Gastroesophageal sphincter (tissue), 3 donors: Measurements from ENCODE around the gene TSC22D4.

Source experiments
- EP300 ChIP-seq: sonication (generic); formaldehyde crosslinking; IDR thresholded peaks from one replicate; pipeline ENCODE4 v1.6.1; 2017; ENCODE audit warnings: antibody characterized with exemption, mild to moderate bottlenecking
- TF ChIP-seq, protein P1 (sequence below), 4 experiments: fragments of 200-600 bp in 2 of 4; fragments of 450-650 bp in 2 of 4; sonication (generic) in 1 of 4; IDR thresholded peaks; one replicate each; pipeline ENCODE4 v1.5.1; 2017 to 2019; ENCODE audit warnings: antibody characterized with exemption in 4 of 4, mild to moderate bottlenecking in 2 of 4, moderate library complexity in 2 of 4

DNA sequence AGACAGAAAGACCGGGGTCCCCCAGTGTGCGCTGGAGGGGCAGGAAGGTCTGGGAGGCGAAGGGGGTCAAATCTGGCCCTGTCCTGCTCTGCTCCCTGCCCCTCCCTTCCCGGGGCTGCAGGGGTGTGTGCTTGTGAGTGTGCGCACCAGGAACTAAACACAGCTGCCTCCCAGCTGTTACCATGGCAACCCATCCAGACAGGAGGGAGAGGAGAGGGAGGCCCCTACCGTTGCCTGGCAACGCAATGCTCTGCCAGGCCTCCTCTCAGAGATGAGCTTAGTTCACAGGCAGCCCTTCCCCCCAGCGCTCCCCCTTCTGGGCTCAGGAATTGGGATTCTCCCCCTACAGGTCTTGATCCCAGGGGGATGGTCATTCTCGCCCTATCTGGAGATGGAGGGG, 10.8 kb upstream of the TSC22D4 start:
- TF ChIP-seq, protein P1, sequence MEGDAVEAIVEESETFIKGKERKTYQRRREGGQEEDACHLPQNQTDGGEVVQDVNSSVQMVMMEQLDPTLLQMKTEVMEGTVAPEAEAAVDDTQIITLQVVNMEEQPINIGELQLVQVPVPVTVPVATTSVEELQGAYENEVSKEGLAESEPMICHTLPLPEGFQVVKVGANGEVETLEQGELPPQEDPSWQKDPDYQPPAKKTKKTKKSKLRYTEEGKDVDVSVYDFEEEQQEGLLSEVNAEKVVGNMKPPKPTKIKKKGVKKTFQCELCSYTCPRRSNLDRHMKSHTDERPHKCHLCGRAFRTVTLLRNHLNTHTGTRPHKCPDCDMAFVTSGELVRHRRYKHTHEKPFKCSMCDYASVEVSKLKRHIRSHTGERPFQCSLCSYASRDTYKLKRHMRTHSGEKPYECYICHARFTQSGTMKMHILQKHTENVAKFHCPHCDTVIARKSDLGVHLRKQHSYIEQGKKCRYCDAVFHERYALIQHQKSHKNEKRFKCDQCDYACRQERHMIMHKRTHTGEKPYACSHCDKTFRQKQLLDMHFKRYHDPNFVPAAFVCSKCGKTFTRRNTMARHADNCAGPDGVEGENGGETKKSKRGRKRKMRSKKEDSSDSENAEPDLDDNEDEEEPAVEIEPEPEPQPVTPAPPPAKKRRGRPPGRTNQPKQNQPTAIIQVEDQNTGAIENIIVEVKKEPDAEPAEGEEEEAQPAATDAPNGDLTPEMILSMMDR (IDR thresholded peaks at IDR 0.05), result no peak
- no peak for TF ChIP-seq EP300
